HG03354 (cell line): ENCODE results near the gene TSPAN18.

Experiments used
- ATAC-seq: cut with Tn5 transposase; IDR thresholded peaks from one replicate; pipeline ENCODE4 v1.9.1; 2021; ENCODE audit warnings: mild to moderate bottlenecking; ENCODE audit not compliant: unreplicated experiment, poor library complexity, severe bottlenecking

Gene TSPAN18

GRCh38 chr11:44833877-44834452, 107.2 kb downstream of the TSPAN18 start:
- no peak for ATAC-seq

- no peak for ATAC-seq
These were observed 108.1 kb downstream of the TSPAN18 start for GRCh38 chr11:44834846-44835245.

GRCh38 chr11:44835296-44835695, 108.5 kb downstream of the TSPAN18 start:
- ATAC-seq, result no peak

GRCh38 chr11:44835938-44836337, 109.2 kb downstream of the TSPAN18 start:
- ATAC-seq, result no peak

GRCh38 chr11:44837661-44838060, 110.9 kb downstream of the TSPAN18 start:
- ATAC-seq, result no peak

- no peak for ATAC-seq
These were observed 112.8 kb downstream of the TSPAN18 start for GRCh38 chr11:44839458-44840084.

GRCh38 chr11:44840085-44840478, 113.3 kb downstream of the TSPAN18 start:
- ATAC-seq, result no peak

GRCh38 chr11:44840521-44841251, 113.9 kb downstream of the TSPAN18 start:
- no peak for ATAC-seq

GRCh38 chr11:44842220-44842619, 115.5 kb downstream of the TSPAN18 start:
- no peak for ATAC-seq

GRCh38 chr11:44846852-44847251, 120.1 kb downstream of the TSPAN18 start:
- ATAC-seq, result no peak

GRCh38 chr11:44847316-44847715, 120.6 kb downstream of the TSPAN18 start:
- ATAC-seq, result no peak

- ATAC-seq, result no peak
These were observed 121.6 kb downstream of the TSPAN18 start for GRCh38 chr11:44848203-44848962.

- no peak for ATAC-seq
These were observed 122.2 kb downstream of the TSPAN18 start for GRCh38 chr11:44848963-44849350.

- no peak for ATAC-seq
These were observed 122.7 kb downstream of the TSPAN18 start for GRCh38 chr11:44849424-44849823.

GRCh38 chr11:44849922-44850321, 123.2 kb downstream of the TSPAN18 start:
- ATAC-seq, result no peak

GRCh38 chr11:44851496-44851895, 124.7 kb downstream of the TSPAN18 start:
- ATAC-seq, result no peak

GRCh38 chr11:44852159-44852747, 125.5 kb downstream of the TSPAN18 start:
- no peak for ATAC-seq

- ATAC-seq, result no peak
These were observed 126.2 kb downstream of the TSPAN18 start for GRCh38 chr11:44852952-44853351.

- no peak for ATAC-seq
These were observed 126.9 kb downstream of the TSPAN18 start for GRCh38 chr11:44853666-44854065.

GRCh38 chr11:44854086-44854485, 127.3 kb downstream of the TSPAN18 start:
- no peak for ATAC-seq
